Measurements from ENCODE around the gene GAL3ST2.
"Not testable (repeated sequence)": the region's sequence is repeated elsewhere in the genome, so short reads cannot be mapped to it uniquely, and the experiment has no call there.

GAL3ST2 gene

DNA sequence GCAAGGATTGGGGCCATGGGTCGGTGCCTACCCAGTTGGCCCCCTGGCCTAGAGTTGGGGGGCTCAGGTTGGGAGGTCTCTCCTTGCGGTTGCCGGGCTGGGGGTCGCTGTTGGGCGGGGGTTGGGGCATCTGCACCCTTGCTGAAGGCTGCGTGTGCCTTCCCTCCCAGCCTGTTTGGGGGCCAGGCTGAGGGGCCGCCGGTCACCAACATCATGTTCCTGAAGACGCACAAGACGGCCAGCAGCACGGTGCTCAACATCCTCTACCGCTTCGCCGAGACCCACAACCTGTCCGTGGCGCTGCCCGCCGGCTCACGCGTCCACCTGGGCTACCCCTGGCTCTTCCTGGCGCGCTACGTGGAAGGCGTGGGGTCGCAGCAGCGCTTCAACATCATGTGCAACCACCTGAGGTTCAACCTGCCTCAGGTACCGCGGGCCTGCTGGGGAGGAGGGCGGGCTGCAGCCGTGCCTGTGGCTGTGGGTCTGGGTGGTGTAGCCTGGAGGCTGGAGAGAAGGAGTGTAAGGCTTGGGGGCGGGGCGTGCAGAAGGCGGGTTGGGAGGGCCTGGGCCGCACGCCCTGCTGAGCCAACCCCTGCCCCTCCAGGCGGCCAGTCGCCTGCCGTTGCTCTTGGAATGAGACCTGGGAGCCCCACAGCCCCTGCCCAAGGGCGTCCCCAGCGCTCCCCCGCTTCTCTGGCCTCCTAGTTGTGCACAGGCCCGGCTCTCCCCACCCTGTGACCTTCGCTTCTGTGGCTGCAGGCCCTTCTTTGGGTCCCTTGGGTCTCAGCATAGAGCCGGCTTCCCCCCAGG is 25.2 kb downstream of the GAL3ST2 start:
- Histone ChIP-seq H3K27ac (ENCODE audit: low read length) (no peak overlapping the region), H3K9me3 (ENCODE audit: control insufficient read depth, insufficient read depth, low read length) (no peaks in the 10 kb centered on the region), H3K4me1 (ENCODE audit: control insufficient read depth, insufficient read depth, low read length) (peaks cover 9% of the 10 kb centered on the region), H3K36me3 (ENCODE audit: control insufficient read depth, insufficient read depth, low read length) (no peaks in the 10 kb centered on the region), H3K27me3 (ENCODE audit: control insufficient read depth, insufficient read depth, low read length) (peaks cover 17% of the 10 kb centered on the region; the same call in 1 of the 2 replicates), H3K4me3 (ENCODE audit: low read length) (no peak overlapping the region)
- no CpG with 5 or more reads among the region's 44 CpGs for WGBS (ENCODE audit: insufficient coverage, insufficient read length)
- DNase-seq (ENCODE audit: low read depth, low spot score) = no peak

DNA sequence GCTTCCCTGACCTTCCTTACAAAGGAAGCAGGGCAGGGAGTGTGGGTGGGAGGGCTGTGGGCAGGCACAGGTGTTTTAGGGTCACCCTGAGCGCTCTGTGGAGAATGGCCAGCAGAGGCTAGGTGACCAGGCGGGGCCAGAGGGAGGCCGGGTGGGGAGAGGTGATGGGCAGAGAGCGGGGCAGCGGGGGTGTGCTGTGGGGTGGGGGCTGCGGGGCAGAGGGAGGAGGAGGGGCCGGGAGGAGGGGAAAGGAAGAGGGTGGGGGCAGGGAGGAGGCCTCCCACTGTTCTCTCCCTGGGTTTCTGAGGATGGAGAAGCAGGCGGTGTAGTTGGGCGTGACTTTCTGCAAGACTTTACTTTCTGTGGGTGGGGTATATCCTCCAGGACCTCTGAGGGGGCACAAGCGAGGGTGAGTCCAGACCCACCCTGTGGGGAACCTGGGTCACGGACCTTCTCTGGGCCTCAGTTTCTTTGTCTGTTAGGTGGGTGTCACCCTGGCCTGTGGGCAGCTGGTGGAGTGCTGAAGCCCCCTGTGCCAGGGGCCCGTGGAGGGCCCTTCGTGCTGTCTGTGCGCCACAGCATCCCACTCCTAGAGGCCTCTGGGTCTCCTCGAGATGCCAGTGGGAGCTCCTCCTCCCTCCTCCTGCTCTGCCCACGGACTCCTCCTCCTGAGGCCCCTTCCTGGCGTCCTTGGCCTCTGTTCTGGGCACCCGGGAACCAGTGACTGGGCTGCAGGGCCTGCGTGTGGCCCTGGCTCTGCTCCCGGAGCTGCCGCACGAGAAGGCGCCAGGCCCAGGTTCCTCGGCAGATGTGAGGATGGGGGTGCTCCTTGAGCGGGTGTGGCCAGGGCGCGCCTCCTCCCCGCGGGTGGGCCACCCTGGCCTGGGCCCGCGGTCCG is 26.0 kb downstream of the GAL3ST2 start:
- peaks cover 17% of the 10 kb centered on the region; the same call in 1 of the 2 replicates for H3K27me3 ChIP-seq (ENCODE audit: control insufficient read depth, insufficient read depth, low read length)
- DNase-seq (ENCODE audit: low read depth, low spot score) = no peak
- H3K4me3 ChIP-seq (ENCODE audit: low read length) = no peak overlapping the region
- H3K27ac ChIP-seq (ENCODE audit: low read length) = no peak overlapping the region
- no peaks in the 10 kb centered on the region for H3K9me3 ChIP-seq (ENCODE audit: control insufficient read depth, insufficient read depth, low read length)
- WGBS (ENCODE audit: insufficient coverage, insufficient read length) = no CpG with 5 or more reads among the region's 32 CpGs
- no peaks in the 10 kb centered on the region for H3K36me3 ChIP-seq (ENCODE audit: control insufficient read depth, insufficient read depth, low read length)
- peaks cover 9% of the 10 kb centered on the region for H3K4me1 ChIP-seq (ENCODE audit: control insufficient read depth, insufficient read depth, low read length)

DNA sequence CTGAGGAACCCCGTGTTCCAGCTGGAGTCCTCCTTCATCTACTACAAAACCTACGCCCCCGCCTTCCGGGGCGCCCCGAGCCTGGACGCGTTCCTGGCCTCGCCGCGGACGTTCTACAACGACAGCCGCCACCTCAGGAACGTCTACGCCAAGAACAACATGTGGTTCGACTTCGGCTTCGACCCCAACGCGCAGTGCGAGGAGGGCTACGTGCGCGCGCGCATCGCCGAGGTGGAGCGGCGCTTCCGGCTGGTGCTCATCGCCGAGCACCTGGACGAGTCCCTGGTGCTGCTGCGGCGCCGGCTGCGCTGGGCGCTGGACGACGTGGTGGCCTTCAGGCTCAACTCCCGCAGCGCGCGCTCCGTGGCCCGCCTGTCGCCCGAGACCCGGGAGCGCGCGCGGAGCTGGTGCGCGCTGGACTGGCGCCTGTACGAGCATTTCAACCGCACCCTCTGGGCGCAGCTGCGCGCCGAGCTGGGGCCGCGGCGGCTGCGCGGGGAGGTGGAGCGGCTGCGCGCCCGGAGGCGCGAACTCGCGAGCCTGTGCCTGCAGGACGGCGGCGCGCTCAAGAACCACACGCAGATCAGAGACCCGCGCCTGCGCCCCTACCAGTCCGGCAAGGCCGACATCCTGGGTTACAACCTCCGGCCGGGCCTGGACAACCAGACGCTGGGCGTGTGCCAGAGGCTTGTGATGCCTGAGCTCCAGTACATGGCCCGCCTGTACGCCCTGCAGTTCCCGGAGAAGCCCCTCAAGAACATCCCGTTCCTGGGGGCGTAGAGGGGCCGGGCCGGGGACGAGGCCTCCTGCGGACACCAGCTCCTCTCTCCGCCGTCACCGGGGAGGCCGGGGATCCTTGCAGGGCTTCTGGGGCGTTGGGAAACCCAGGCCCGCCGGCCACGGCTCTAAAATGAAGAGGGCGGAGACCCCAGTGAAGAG is 27.0 kb downstream of the GAL3ST2 start:
- H3K4me3 ChIP-seq (ENCODE audit: low read length) = peak overlapping the region; percentile 36; the same call in 1 of the 2 replicates
- H3K36me3 ChIP-seq (ENCODE audit: control insufficient read depth, insufficient read depth, low read length) = no peaks in the 10 kb centered on the region
- no CpG with 5 or more reads among the region's 109 CpGs for WGBS (ENCODE audit: insufficient coverage, insufficient read length)
- H3K4me1 ChIP-seq (ENCODE audit: control insufficient read depth, insufficient read depth, low read length) = peaks cover 12% of the 10 kb centered on the region
- DNase-seq (ENCODE audit: low read depth, low spot score) = no peak
- H3K9me3 ChIP-seq (ENCODE audit: control insufficient read depth, insufficient read depth, low read length) = no peaks in the 10 kb centered on the region
- H3K27ac ChIP-seq (ENCODE audit: low read length) = no peak overlapping the region
- H3K27me3 ChIP-seq (ENCODE audit: control insufficient read depth, insufficient read depth, low read length) = peaks cover 17% of the 10 kb centered on the region; the same call in 1 of the 2 replicates

- Histone ChIP-seq H3K4me3 (ENCODE audit: low read length) (no peak overlapping the region; the same call in 1 of the 2 replicates), H3K4me1 (ENCODE audit: control insufficient read depth, insufficient read depth, low read length) (peaks cover 13% of the 10 kb centered on the region), H3K27ac (ENCODE audit: low read length) (no peak overlapping the region), H3K9me3 (ENCODE audit: control insufficient read depth, insufficient read depth, low read length) (no peaks in the 10 kb centered on the region), H3K27me3 (ENCODE audit: control insufficient read depth, insufficient read depth, low read length) (peaks cover 17% of the 10 kb centered on the region; the same call in 1 of the 2 replicates), H3K36me3 (ENCODE audit: control insufficient read depth, insufficient read depth, low read length) (no peaks in the 10 kb centered on the region)
- DNase-seq (ENCODE audit: low read depth, low spot score) = no peak
- no CpG with 5 or more reads among the region's 35 CpGs for WGBS (ENCODE audit: insufficient coverage, insufficient read length)
These were observed 28.0 kb downstream of the GAL3ST2 start for GRCh38 chr2:241804326-241805229.

DNA sequence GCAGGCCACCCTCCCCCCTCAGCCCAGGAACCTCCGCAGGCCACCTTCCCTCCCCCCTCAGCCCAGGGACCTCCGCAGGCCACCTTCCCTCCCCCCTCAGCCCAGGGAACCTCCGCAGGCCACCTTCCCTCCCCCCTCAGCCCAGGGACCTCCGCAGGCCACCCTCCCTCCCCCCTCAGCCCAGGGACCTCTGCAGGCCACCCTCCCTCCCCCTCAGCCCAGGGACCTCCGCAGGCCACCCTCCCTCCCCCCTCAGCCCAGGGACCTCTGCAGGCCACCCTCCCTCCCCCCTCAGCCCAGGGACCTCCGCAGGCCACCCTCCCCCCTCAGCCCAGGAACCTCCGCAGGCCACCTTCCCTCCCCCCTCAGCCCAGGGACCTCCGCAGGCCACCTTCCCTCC is 29.6 kb downstream of the GAL3ST2 start:
- not testable (repeated sequence) for H3K27ac ChIP-seq (ENCODE audit: low read length); DNase-seq (ENCODE audit: low read depth, low spot score); H3K36me3 ChIP-seq (ENCODE audit: control insufficient read depth, insufficient read depth, low read length); H3K9me3 ChIP-seq (ENCODE audit: control insufficient read depth, insufficient read depth, low read length); H3K4me3 ChIP-seq (ENCODE audit: low read length)
- H3K4me1 ChIP-seq (ENCODE audit: control insufficient read depth, insufficient read depth, low read length) = peaks cover 13% of the 10 kb centered on the region
- peaks cover 17% of the 10 kb centered on the region; the same call in 1 of the 2 replicates for H3K27me3 ChIP-seq (ENCODE audit: control insufficient read depth, insufficient read depth, low read length)
- no CpG with 5 or more reads among the region's 8 CpGs for WGBS (ENCODE audit: insufficient coverage, insufficient read length)

GRCh38 chr2:241808051-241808720 is 31.6 kb downstream of the GAL3ST2 start:
- Histone ChIP-seq H3K36me3 (ENCODE audit: control insufficient read depth, insufficient read depth, low read length) (no peaks in the 10 kb centered on the region), H3K27me3 (ENCODE audit: control insufficient read depth, insufficient read depth, low read length) (peaks cover 15% of the 10 kb centered on the region; the same call in 1 of the 2 replicates), H3K27ac (ENCODE audit: low read length) (no peak overlapping the region), H3K4me3 (ENCODE audit: low read length) (no peak overlapping the region), H3K4me1 (ENCODE audit: control insufficient read depth, insufficient read depth, low read length) (peaks cover 11% of the 10 kb centered on the region), H3K9me3 (ENCODE audit: control insufficient read depth, insufficient read depth, low read length) (no peaks in the 10 kb centered on the region)
- DNase-seq (ENCODE audit: low read depth, low spot score) = no peak
- WGBS (ENCODE audit: insufficient coverage, insufficient read length) = no CpG with 5 or more reads among the region's 17 CpGs

GRCh38 chr2:241808721-241809382 is 32.2 kb downstream of the GAL3ST2 start, which contains the start of gene NEU4:
Gene NEU4 (plus strand): TSS chr2:241809193. CDS start chr2:241814485, 5,292 bp downstream.
- H3K36me3 ChIP-seq (ENCODE audit: control insufficient read depth, insufficient read depth, low read length) = no peaks in the 10 kb centered on the region
- no CpG with 5 or more reads among the region's 31 CpGs for WGBS (ENCODE audit: insufficient coverage, insufficient read length)
- no peak for DNase-seq (ENCODE audit: low read depth, low spot score)
- no peaks in the 10 kb centered on the region for H3K9me3 ChIP-seq (ENCODE audit: control insufficient read depth, insufficient read depth, low read length)
- no peak within 1 kb of the TSS for H3K27ac ChIP-seq (ENCODE audit: low read length)
- peaks cover 11% of the 10 kb centered on the region for H3K4me1 ChIP-seq (ENCODE audit: control insufficient read depth, insufficient read depth, low read length)
- no peak within 1 kb of the TSS; the same call in 1 of the 2 replicates for H3K4me3 ChIP-seq (ENCODE audit: low read length)
- peaks cover 9% of the 10 kb centered on the region; the same call in 1 of the 2 replicates for H3K27me3 ChIP-seq (ENCODE audit: control insufficient read depth, insufficient read depth, low read length)

DNA sequence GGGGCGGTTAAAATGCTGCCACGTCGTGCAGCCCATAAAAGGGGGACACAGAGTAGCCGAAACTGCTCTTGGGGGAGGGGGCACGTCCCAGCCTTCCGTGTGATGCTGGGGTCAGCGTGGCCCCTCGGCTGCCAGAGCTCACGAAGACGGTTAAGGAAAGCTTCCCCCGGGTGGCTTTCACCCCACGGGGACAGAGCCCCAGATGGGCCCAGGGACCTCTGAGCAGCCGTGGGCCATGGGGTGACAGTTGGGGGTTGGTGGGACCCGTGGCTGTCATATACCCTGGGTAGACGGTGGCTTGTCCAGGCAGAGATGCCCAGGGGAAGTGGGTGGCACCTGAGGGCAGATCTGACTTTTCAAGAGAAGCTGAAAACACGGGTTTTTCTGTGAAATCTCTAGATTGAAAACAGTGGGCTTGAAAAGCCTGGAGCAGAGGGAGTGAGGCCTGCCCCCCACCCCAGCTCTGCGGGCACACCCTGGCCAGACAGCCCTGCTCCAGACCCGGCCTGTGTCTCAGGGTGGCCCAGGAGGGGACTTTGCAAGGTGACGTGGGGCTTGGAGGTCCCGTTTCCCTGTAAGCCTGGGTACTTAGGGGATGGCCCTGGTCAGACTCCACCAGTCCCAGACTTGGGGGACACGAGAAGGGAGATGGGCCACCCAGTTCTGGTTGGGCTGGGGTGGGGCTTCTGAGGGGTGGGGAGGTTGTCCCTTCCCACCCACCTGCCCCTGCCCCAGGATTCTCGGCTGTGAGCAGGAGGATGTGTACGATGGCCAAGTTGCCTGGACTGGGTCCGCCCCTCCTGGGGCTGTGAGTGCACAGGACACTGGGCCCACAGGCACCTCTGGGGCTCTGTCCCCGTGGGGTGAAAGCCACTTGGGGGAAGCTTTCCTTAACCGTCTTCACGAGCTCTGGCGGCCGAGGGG is 33.0 kb downstream of the GAL3ST2 start:
- peaks cover 7% of the 10 kb centered on the region for H3K4me1 ChIP-seq (ENCODE audit: control insufficient read depth, insufficient read depth, low read length)
- WGBS (ENCODE audit: insufficient coverage, insufficient read length) = no CpG with 5 or more reads among the region's 29 CpGs
- DNase-seq (ENCODE audit: low read depth, low spot score) = no peak
- no peaks in the 10 kb centered on the region for H3K9me3 ChIP-seq (ENCODE audit: control insufficient read depth, insufficient read depth, low read length)
- peaks cover 1% of the 10 kb centered on the region; the same call in 1 of the 2 replicates for H3K27me3 ChIP-seq (ENCODE audit: control insufficient read depth, insufficient read depth, low read length)
- H3K27ac ChIP-seq (ENCODE audit: low read length) = no peak overlapping the region
- H3K4me3 ChIP-seq (ENCODE audit: low read length) = no peak overlapping the region; the same call in 1 of the 2 replicates
- H3K36me3 ChIP-seq (ENCODE audit: control insufficient read depth, insufficient read depth, low read length) = no peaks in the 10 kb centered on the region

Data from iPS DF 6.9 (cell line).